Measurements from ENCODE around the gene NOD2. TPM values are rescaled to one million over a fixed set of nuclear protein-coding genes. Genes with fewer than 3 reads are reported as not detected.

The NOD2 gene
- total and polyA plus RNA-seq, 2 donors (not counting 1 experiment from before 2014, with no cell fraction given), result 0.50 TPM; not detected in 1

DNA sequence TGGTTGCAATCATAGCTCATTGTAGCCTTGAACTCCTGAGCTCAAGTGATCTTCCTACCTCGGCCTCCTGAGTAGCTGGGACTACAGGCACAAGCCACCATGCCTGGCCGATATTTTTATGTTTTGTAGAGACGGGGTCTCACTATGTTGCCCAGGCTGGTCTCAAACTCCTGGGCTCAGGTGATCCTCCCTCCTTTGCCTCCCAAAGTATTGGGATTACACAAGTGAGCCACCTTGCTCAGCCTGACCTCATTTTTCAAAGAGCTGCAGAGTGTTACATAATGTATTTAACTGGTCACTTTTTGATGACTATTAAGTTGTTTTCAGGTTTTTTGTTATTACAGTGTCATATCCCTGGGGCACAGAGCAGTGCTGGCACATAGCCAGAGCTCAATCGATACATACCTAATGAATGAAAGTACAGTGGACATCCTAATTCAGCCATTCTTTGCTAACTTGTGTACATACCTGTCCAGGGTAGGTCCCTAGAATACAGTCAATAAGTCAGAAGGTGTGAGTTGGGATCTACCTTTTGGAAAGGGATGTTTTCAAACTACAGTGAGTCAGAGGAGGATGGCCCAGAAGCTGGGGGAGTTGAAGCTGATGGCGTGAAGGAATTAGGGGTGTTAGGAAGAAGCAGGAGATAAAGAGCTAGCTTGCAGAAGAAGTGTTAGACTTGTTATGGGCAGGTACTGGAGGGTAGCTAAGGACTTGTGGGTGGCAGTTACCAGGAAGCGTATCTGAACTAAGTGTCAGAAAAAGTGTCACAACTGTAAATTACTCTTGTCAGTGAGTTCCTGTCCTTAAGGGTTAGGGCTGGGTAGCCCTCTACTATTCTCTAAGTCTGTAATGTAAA is 28.4 kb downstream of the NOD2 start:
- Histone ChIP-seq H3K4me1 (ENCODE audit: control insufficient read depth, extremely low read depth, insufficient read depth, low read length) (no peaks in the 10 kb centered on the region), H3K9ac (ENCODE audit: insufficient read depth, low read length) (no peak overlapping the region), H3K4me2 (ENCODE audit: extremely low read depth, insufficient read depth, low read length) (no peak overlapping the region), H3K36me3 (ENCODE audit: control insufficient read depth, insufficient read depth, low read length) (no peaks in the 10 kb centered on the region), H3K9me3 (ENCODE audit: control insufficient read depth, insufficient read depth, low read depth, low read length) (no peaks in the 10 kb centered on the region), H3K4me3 (replicated peaks in 1 of 4; ENCODE audit: control extremely low read depth in 1 of 4, insufficient read depth in 1 of 4, low read depth in 3 of 4, low read length in 4 of 4) (no peak overlapping the region), H4K20me1 (ENCODE audit: control insufficient read depth, extremely low read depth, insufficient read depth, low read length) (no peaks in the 10 kb centered on the region), H3K27me3 (ENCODE audit: control insufficient read depth, insufficient read depth, low read length) (no peaks in the 10 kb centered on the region), H3K79me2 (ENCODE audit: control insufficient read depth, insufficient read depth, low read length) (no peaks in the 10 kb centered on the region), H2AFZ (ENCODE audit: low read length) (no peak overlapping the region), H3K27ac (ENCODE audit: insufficient read depth, low read length) (no peak overlapping the region)
- TF ChIP-seq, protein P1, sequence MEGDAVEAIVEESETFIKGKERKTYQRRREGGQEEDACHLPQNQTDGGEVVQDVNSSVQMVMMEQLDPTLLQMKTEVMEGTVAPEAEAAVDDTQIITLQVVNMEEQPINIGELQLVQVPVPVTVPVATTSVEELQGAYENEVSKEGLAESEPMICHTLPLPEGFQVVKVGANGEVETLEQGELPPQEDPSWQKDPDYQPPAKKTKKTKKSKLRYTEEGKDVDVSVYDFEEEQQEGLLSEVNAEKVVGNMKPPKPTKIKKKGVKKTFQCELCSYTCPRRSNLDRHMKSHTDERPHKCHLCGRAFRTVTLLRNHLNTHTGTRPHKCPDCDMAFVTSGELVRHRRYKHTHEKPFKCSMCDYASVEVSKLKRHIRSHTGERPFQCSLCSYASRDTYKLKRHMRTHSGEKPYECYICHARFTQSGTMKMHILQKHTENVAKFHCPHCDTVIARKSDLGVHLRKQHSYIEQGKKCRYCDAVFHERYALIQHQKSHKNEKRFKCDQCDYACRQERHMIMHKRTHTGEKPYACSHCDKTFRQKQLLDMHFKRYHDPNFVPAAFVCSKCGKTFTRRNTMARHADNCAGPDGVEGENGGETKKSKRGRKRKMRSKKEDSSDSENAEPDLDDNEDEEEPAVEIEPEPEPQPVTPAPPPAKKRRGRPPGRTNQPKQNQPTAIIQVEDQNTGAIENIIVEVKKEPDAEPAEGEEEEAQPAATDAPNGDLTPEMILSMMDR (conservative IDR thresholded peaks at IDR 0.05 in 1 of 2, IDR thresholded peaks at IDR 0.05 in 1 of 2; ENCODE audit: low read depth in 1 of 2, low read length in 2 of 2), result no peak
- TF ChIP-seq EZH2 (IDR thresholded peaks at IDR 0.05; ENCODE audit: low read length, missing control alignments), result no peak
- DNase-seq (ENCODE audit: low read depth in 2 of 2), result no peak

DNA sequence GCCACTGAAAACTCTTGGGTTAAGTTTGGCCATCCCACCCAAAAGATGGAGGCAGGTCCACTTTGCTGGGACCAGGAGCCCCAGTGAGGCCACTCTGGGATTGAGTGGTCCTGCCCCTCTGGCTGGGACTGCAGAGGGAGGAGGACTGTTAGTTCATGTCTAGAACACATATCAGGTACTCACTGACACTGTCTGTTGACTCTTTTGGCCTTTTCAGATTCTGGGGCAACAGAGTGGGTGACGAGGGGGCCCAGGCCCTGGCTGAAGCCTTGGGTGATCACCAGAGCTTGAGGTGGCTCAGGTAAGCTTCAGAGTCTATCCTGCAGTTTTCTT is 29.0 kb downstream of the NOD2 start:
- TF ChIP-seq EZH2 (IDR thresholded peaks at IDR 0.05; ENCODE audit: low read length, missing control alignments), result no peak
- TF ChIP-seq, protein P1 (conservative IDR thresholded peaks at IDR 0.05 in 1 of 2, IDR thresholded peaks at IDR 0.05 in 1 of 2; ENCODE audit: low read depth in 1 of 2, low read length in 2 of 2), result no peak
- no peaks in the 10 kb centered on the region for H3K36me3 ChIP-seq (ENCODE audit: control insufficient read depth, insufficient read depth, low read length)
- no peaks in the 10 kb centered on the region for H3K9me3 ChIP-seq (ENCODE audit: control insufficient read depth, insufficient read depth, low read depth, low read length)
- H3K27ac ChIP-seq (ENCODE audit: insufficient read depth, low read length), result no peak overlapping the region
- H3K9ac ChIP-seq (ENCODE audit: insufficient read depth, low read length), result no peak overlapping the region
- no peak for DNase-seq (ENCODE audit: low read depth in 2 of 2)
- H3K4me2 ChIP-seq (ENCODE audit: extremely low read depth, insufficient read depth, low read length), result no peak overlapping the region
- no peaks in the 10 kb centered on the region for H4K20me1 ChIP-seq (ENCODE audit: control insufficient read depth, extremely low read depth, insufficient read depth, low read length)
- no peaks in the 10 kb centered on the region for H3K79me2 ChIP-seq (ENCODE audit: control insufficient read depth, insufficient read depth, low read length)
- H3K4me1 ChIP-seq (ENCODE audit: control insufficient read depth, extremely low read depth, insufficient read depth, low read length), result no peaks in the 10 kb centered on the region
- H3K27me3 ChIP-seq (ENCODE audit: control insufficient read depth, insufficient read depth, low read length), result no peaks in the 10 kb centered on the region
- no peak overlapping the region for H2AFZ ChIP-seq (ENCODE audit: low read length)
- no peak overlapping the region for H3K4me3 ChIP-seq (replicated peaks in 1 of 4; ENCODE audit: control extremely low read depth in 1 of 4, insufficient read depth in 1 of 4, low read depth in 3 of 4, low read length in 4 of 4)

- no peak overlapping the region for H3K4me2 ChIP-seq (ENCODE audit: extremely low read depth, insufficient read depth, low read length)
- no peaks in the 10 kb centered on the region for H4K20me1 ChIP-seq (ENCODE audit: control insufficient read depth, extremely low read depth, insufficient read depth, low read length)
- no peak for DNase-seq (ENCODE audit: low read depth in 2 of 2)
- TF ChIP-seq EZH2 (IDR thresholded peaks at IDR 0.05; ENCODE audit: low read length, missing control alignments), result no peak
- TF ChIP-seq, protein P1 (conservative IDR thresholded peaks at IDR 0.05 in 1 of 2, IDR thresholded peaks at IDR 0.05 in 1 of 2; ENCODE audit: low read depth in 1 of 2, low read length in 2 of 2), result no peak
- no peak overlapping the region for H3K9ac ChIP-seq (ENCODE audit: insufficient read depth, low read length)
- no peaks in the 10 kb centered on the region for H3K36me3 ChIP-seq (ENCODE audit: control insufficient read depth, insufficient read depth, low read length)
- no peak overlapping the region for H3K27ac ChIP-seq (ENCODE audit: insufficient read depth, low read length)
- H3K27me3 ChIP-seq (ENCODE audit: control insufficient read depth, insufficient read depth, low read length), result no peaks in the 10 kb centered on the region
- no peaks in the 10 kb centered on the region for H3K4me1 ChIP-seq (ENCODE audit: control insufficient read depth, extremely low read depth, insufficient read depth, low read length)
- H2AFZ ChIP-seq (ENCODE audit: low read length), result no peak overlapping the region
- no peaks in the 10 kb centered on the region for H3K9me3 ChIP-seq (ENCODE audit: control insufficient read depth, insufficient read depth, low read depth, low read length)
- no peaks in the 10 kb centered on the region for H3K79me2 ChIP-seq (ENCODE audit: control insufficient read depth, insufficient read depth, low read length)
- no peak overlapping the region for H3K4me3 ChIP-seq (replicated peaks in 1 of 4; ENCODE audit: control extremely low read depth in 1 of 4, insufficient read depth in 1 of 4, low read depth in 3 of 4, low read length in 4 of 4)
These were observed 29.6 kb downstream of the NOD2 start for GRCh38 chr16:50722960-50723359.
